ENCODE measurements around the gene CDKN1C. TPM values are rescaled to one million over a fixed set of nuclear protein-coding genes. Genes with fewer than 3 reads are reported as not detected.

CDKN1C gene
- total and polyA plus RNA-seq, 2 experiments from 2014 or later, result 0.38 to 0.43 TPM

GRCh38 chr11:2835751-2836150 lies 49.8 kb downstream of the CDKN1C start:
- Histone ChIP-seq H3K27ac (no peak overlapping the region), H3K9me2 (ENCODE audit: insufficient read depth) (no peaks in the 10 kb centered on the region), H3K4me2 (ENCODE audit: unreplicated experiment) (no peak overlapping the region), H3K4me1 (ENCODE audit: insufficient read depth) (no peaks in the 10 kb centered on the region), H3K9me3 (ENCODE audit: low read depth) (no peaks in the 10 kb centered on the region), H3K27me3 (replicated peaks; ENCODE audit: insufficient read depth) (0 out of 2 replicates have a peak, but pooled peaks cover 6% of the 10 kb centered on the region), H3K79me2 (ENCODE audit: insufficient read depth) (no peaks in the 10 kb centered on the region), H4K20me1 (ENCODE audit: insufficient read depth) (no peaks in the 10 kb centered on the region), H3K9ac (no peak overlapping the region), H3K36me3 (ENCODE audit: low read depth) (no peaks in the 10 kb centered on the region), H3K4me3 (no peak overlapping the region), H2AFZ (no peak overlapping the region), H3F3A (ENCODE audit: insufficient read depth) (no peaks in the 10 kb centered on the region)
- in situ Hi-C loops (cut with MboI), result no loop called here
- TF ChIP-seq EZH2 (IDR thresholded peaks at IDR 0.05; ENCODE audit: insufficient read depth, poor library complexity, severe bottlenecking) (no peak), EZH2phosphoT487 (IDR thresholded peaks at IDR 0.05; ENCODE audit: insufficient read depth, low read depth) (no peak)
- no peak for DNase-seq
- 76 to 82% methylated on average over 9 to 17 of the region's 17 CpGs for WGBS, 2 experiments (ENCODE audit: low coverage in 1 of 2, low lambda C conversion rate in 2 of 2, missing lambda C conversion rate in 2 of 2)

- Histone ChIP-seq H3K27me3 (replicated peaks; ENCODE audit: insufficient read depth) (0 out of 2 replicates have a peak, but pooled peaks cover 6% of the 10 kb centered on the region), H3K36me3 (ENCODE audit: low read depth) (no peaks in the 10 kb centered on the region), H3K4me3 (no peak overlapping the region), H3K9me2 (ENCODE audit: insufficient read depth) (no peaks in the 10 kb centered on the region), H3K9me3 (ENCODE audit: low read depth) (no peaks in the 10 kb centered on the region), H2AFZ (no peak overlapping the region), H3K4me1 (ENCODE audit: insufficient read depth) (no peaks in the 10 kb centered on the region), H3K27ac (no peak overlapping the region), H3K9ac (no peak overlapping the region), H4K20me1 (ENCODE audit: insufficient read depth) (no peaks in the 10 kb centered on the region), H3K4me2 (ENCODE audit: unreplicated experiment) (no peak overlapping the region), H3K79me2 (ENCODE audit: insufficient read depth) (no peaks in the 10 kb centered on the region), H3F3A (ENCODE audit: insufficient read depth) (no peaks in the 10 kb centered on the region)
- TF ChIP-seq EZH2phosphoT487 (IDR thresholded peaks at IDR 0.05; ENCODE audit: insufficient read depth, low read depth) (no peak), EZH2 (IDR thresholded peaks at IDR 0.05; ENCODE audit: insufficient read depth, poor library complexity, severe bottlenecking) (no peak)
- WGBS, 2 experiments (ENCODE audit: low coverage in 1 of 2, low lambda C conversion rate in 2 of 2, missing lambda C conversion rate in 2 of 2), result 77 to 79% methylated on average over 6 of the region's 6 CpGs
- DNase-seq, result no peak
- in situ Hi-C loops (cut with MboI), result no loop called here
These were observed 50.3 kb downstream of the CDKN1C start for GRCh38 chr11:2835296-2835695.

- Histone ChIP-seq H3K4me3 (no peak overlapping the region), H3K4me2 (ENCODE audit: unreplicated experiment) (no peak overlapping the region), H2AFZ (no peak overlapping the region), H3K27ac (no peak overlapping the region), H3K4me1 (ENCODE audit: insufficient read depth) (no peaks in the 10 kb centered on the region), H3F3A (ENCODE audit: insufficient read depth) (no peaks in the 10 kb centered on the region), H3K79me2 (ENCODE audit: insufficient read depth) (no peaks in the 10 kb centered on the region), H3K9me2 (ENCODE audit: insufficient read depth) (no peaks in the 10 kb centered on the region), H4K20me1 (ENCODE audit: insufficient read depth) (no peaks in the 10 kb centered on the region), H3K9me3 (ENCODE audit: low read depth) (no peaks in the 10 kb centered on the region), H3K36me3 (ENCODE audit: low read depth) (no peaks in the 10 kb centered on the region), H3K9ac (no peak overlapping the region), H3K27me3 (replicated peaks; ENCODE audit: insufficient read depth) (0 out of 2 replicates have a peak, but pooled peaks cover 6% of the 10 kb centered on the region)
- 62 to 69% methylated on average over 7 to 9 of the region's 16 CpGs for WGBS, 2 experiments (ENCODE audit: low coverage in 1 of 2, low lambda C conversion rate in 2 of 2, missing lambda C conversion rate in 2 of 2)
- TF ChIP-seq EZH2 (IDR thresholded peaks at IDR 0.05; ENCODE audit: insufficient read depth, poor library complexity, severe bottlenecking) (no peak), EZH2phosphoT487 (IDR thresholded peaks at IDR 0.05; ENCODE audit: insufficient read depth, low read depth) (no peak)
- DNase-seq, result no peak
- in situ Hi-C loops (cut with MboI), result no loop called here
These were observed 50.9 kb downstream of the CDKN1C start for GRCh38 chr11:2834503-2835273.

GRCh38 chr11:2833716-2834502 lies 51.7 kb downstream of the CDKN1C start:
- H3F3A ChIP-seq (ENCODE audit: insufficient read depth), result no peaks in the 10 kb centered on the region
- no peaks in the 10 kb centered on the region for H4K20me1 ChIP-seq (ENCODE audit: insufficient read depth)
- no peaks in the 10 kb centered on the region for H3K79me2 ChIP-seq (ENCODE audit: insufficient read depth)
- no peaks in the 10 kb centered on the region for H3K9me3 ChIP-seq (ENCODE audit: low read depth)
- in situ Hi-C loops (cut with MboI), result no loop called here
- H3K4me1 ChIP-seq (ENCODE audit: insufficient read depth), result no peaks in the 10 kb centered on the region
- no peak overlapping the region for H2AFZ ChIP-seq
- no peak for DNase-seq
- 76 to 81% methylated on average over 17 to 19 of the region's 19 CpGs for WGBS, 2 experiments (ENCODE audit: low coverage in 1 of 2, low lambda C conversion rate in 2 of 2, missing lambda C conversion rate in 2 of 2)
- H3K27me3 ChIP-seq (replicated peaks; ENCODE audit: insufficient read depth), result 0 out of 2 replicates have a peak, but pooled peaks cover 6% of the 10 kb centered on the region
- TF ChIP-seq EZH2phosphoT487 (IDR thresholded peaks at IDR 0.05; ENCODE audit: insufficient read depth, low read depth), result no peak
- TF ChIP-seq EZH2 (IDR thresholded peaks at IDR 0.05; ENCODE audit: insufficient read depth, poor library complexity, severe bottlenecking), result no peak
- H3K9ac ChIP-seq, result no peak overlapping the region
- H3K4me2 ChIP-seq (ENCODE audit: unreplicated experiment), result no peak overlapping the region
- no peaks in the 10 kb centered on the region for H3K9me2 ChIP-seq (ENCODE audit: insufficient read depth)
- H3K4me3 ChIP-seq, result no peak overlapping the region
- no peaks in the 10 kb centered on the region for H3K36me3 ChIP-seq (ENCODE audit: low read depth)
- no peak overlapping the region for H3K27ac ChIP-seq

Small RNAs within 50 kb of the gene (small RNA-seq; reads per million reads assigned to genes)
- not detected for gene AC013791.1 (ENCODE audit: low read depth, low replicate concordance)

Other genes starting within 250 kb of the CDKN1C start
- 0.86 and 1.1 TPM in 2 replicates for gene KCNQ1OT1, start 185.8 kb downstream of the CDKN1C start, total RNA-seq (2014; rRNA removed; shearing (Covaris generic))
- 0.28 and 0.49 TPM in 2 replicates for gene KCNQ1OT1, start 185.8 kb downstream of the CDKN1C start, polyA plus RNA-seq (2016; fragmentation: Nextera tagmentation; extraction: Ambion mirVana)
- gene PHLDA2, start 43.6 kb upstream of the CDKN1C start, total RNA-seq (2014; rRNA removed; shearing (Covaris generic)), result 11.7 and 16.8 TPM in 2 replicates
- gene PHLDA2, start 43.6 kb upstream of the CDKN1C start, polyA plus RNA-seq (2016; fragmentation: Nextera tagmentation; extraction: Ambion mirVana), result 64.4 and 66.0 TPM in 2 replicates
- 57.4 and 68.8 TPM in 2 replicates for gene NAP1L4, start 106.6 kb upstream of the CDKN1C start, total RNA-seq (2014; rRNA removed; shearing (Covaris generic))
- 121 and 122 TPM in 2 replicates for gene NAP1L4, start 106.6 kb upstream of the CDKN1C start, polyA plus RNA-seq (2016; fragmentation: Nextera tagmentation; extraction: Ambion mirVana)
- gene CARS1, start 171.6 kb upstream of the CDKN1C start, total RNA-seq (2014; rRNA removed; shearing (Covaris generic)), result 111 and 125 TPM in 2 replicates
- gene CARS1, start 171.6 kb upstream of the CDKN1C start, polyA plus RNA-seq (2016; fragmentation: Nextera tagmentation; extraction: Ambion mirVana), result 115 and 120 TPM in 2 replicates

Data from GM23248 (cell line).